PC-9 (cell line): ENCODE results near the gene INAFM2. TPM values are rescaled to one million over a fixed set of nuclear protein-coding genes. Genes with fewer than 3 reads are reported as not detected.

Experiments
- BruUV-seq: library from RNA; stranded (reverse); fragments of 400-500 nt; replicated peaks from 2 replicates; lab custom pipeline; 2021; lab: Mats Ljungman, UMichigan
- CTCF ChIA-PET: fragments of 300-600 bp; sonication (Branson Sonifier 250); formaldehyde crosslinking; loops from one replicate; lab custom pipeline; 2022; ENCODE audit warnings: antibody characterized with exemption; lab: Charles Lee
- POLR2A ChIA-PET: fragments of 300-600 bp; sonication (Branson Sonifier 250); formaldehyde crosslinking; loops from one replicate; lab custom pipeline; 2022; ENCODE audit warnings: antibody characterized with exemption; ENCODE audit not compliant: unreplicated experiment; lab: Charles Lee
- DNase-seq, 2 experiments: peaks; one replicate each; pipeline versions ENCODE4 v3.0.0 to v3.0.0-alpha.2; 2015 to 2022; ENCODE audit warnings: mixed read lengths in 1 of 2
- H2AFZ ChIP-seq: fragments of 200-600 bp; sonication (generic); 2 replicates; pipeline ENCODE4 v1.8.1; 2017; ENCODE audit warnings: antibody characterized with exemption
- H3F3A ChIP-seq: fragments of 200-600 bp; sonication (generic); 2 replicates; pipeline ENCODE4 v1.8.1; 2017; ENCODE audit warnings: antibody characterized with exemption, mild to moderate bottlenecking, low read depth; ENCODE audit not compliant: insufficient read depth
- H3K27ac ChIP-seq: fragments of 200-600 bp; sonication (generic); 2 replicates; pipeline ENCODE4 v1.6.1; 2016; ENCODE audit warnings: mixed run types
- H3K27me3 ChIP-seq: fragments of 200-600 bp; sonication (generic); 2 replicates; pipeline ENCODE4 v1.6.1; 2016; ENCODE audit warnings: low read depth, mixed run types; ENCODE audit not compliant: insufficient read depth
- H3K36me3 ChIP-seq: fragments of 200-600 bp; sonication (generic); 2 replicates; pipeline ENCODE4 v1.6.1; 2016; ENCODE audit warnings: low read depth, mixed run types
- H3K4me1 ChIP-seq: fragments of 200-600 bp; sonication (generic); replicated peaks from 2 replicates; pipeline ENCODE4 v1.6.1; 2016; ENCODE audit warnings: mixed run types; ENCODE audit not compliant: insufficient read depth
- H3K4me2 ChIP-seq: fragments of 200-600 bp; sonication (generic); 2 replicates; pipeline ENCODE4 v1.6.1; 2017; ENCODE audit warnings: mixed run types
- H3K4me3 ChIP-seq: fragments of 200-600 bp; sonication (generic); 2 replicates; pipeline ENCODE4 v1.6.1; 2016; ENCODE audit warnings: mixed run types
- H3K79me2 ChIP-seq: fragments of 200-600 bp; sonication (generic); 2 replicates; pipeline ENCODE4 v1.6.1; 2017; ENCODE audit warnings: low read depth, mixed run types
- H3K9me2 ChIP-seq: fragments of 200-600 bp; sonication (generic); 2 replicates; pipeline ENCODE4 v1.8.1; 2017; ENCODE audit warnings: mild to moderate bottlenecking; ENCODE audit not compliant: insufficient read depth
- H3K9me3 ChIP-seq: fragments of 200-600 bp; sonication (generic); 2 replicates; pipeline ENCODE4 v1.8.1; 2016; ENCODE audit warnings: low read depth; ENCODE audit not compliant: insufficient read depth
- H4K20me1 ChIP-seq: fragments of 200-600 bp; sonication (generic); 2 replicates; pipeline ENCODE4 v1.8.1; 2017; ENCODE audit not compliant: insufficient read depth
- EZH2 ChIP-seq: fragments of 200-600 bp; sonication (generic); IDR thresholded peaks from 2 replicates; pipeline ENCODE4 v1.8.0; 2017; ENCODE audit warnings: antibody characterized with exemption, low read depth
- intact Hi-C: fragments of 100-400 bp; cut with micrococcal nuclease; formaldehyde crosslinking; loops from one replicate; pipeline ENCODE4 v1.10.0; 2022; ENCODE audit not compliant: unreplicated experiment
- total RNA-seq: library from RNA; stranded (reverse); gene quantifications from 2 replicates; pipeline ENCODE4 v1.2.3, GENCODE V29; 2021
- TF ChIP-seq, protein P1 (sequence below): fragments of 200-600 bp; sonication (generic); conservative IDR thresholded peaks from 2 replicates; pipeline ENCODE4 v1.6.1; 2017; ENCODE audit warnings: mixed run types, antibody characterized with exemption, mild to moderate bottlenecking, moderate library complexity

Gene INAFM2
- total RNA-seq, 1 experiment from 2014 or later = 2.4 TPM

DNA sequence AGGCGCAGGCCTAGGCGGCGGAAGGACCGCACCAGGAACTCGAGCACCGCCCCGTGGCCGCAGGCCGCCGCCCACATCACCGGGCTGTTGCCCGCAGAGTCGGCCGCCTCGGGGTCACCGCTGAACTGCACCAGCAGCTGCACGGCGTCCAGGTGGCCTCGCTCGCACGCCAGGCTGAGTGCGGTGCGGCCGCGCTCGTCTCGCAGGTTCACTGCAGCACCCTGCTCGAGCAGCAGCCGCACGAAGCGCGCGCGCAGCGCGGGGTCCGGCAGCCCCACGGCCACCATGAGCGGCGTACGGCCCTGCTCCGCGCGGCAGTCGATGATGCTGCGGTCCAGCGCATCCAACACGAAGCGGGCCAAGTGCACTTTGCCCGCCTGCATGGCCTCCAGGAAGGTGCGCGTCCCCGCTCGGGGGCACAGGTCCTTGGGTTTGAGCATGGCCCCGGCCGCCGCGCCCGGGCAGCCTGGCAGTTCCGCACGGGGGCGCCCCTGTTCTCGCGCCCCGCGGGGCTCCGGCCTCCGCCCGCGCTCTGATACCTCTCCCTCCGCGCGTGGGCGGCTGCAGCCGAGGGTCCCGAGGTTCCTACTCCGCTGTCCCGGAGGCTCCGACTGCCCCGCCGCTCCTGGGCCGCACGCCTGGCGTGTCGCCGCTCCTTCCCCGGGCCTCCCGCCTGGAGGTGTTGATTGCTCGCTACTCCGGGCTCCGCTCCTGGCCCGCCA, 41.2 kb upstream of the INAFM2 start:
- DNase-seq = peak in 1 of 2 experiments; percentile 54
- H3F3A ChIP-seq = no peaks in the 10 kb centered on the region
- no peaks in the 10 kb centered on the region for H3K79me2 ChIP-seq
- peak overlapping the region; percentile 86 for H3K4me2 ChIP-seq
- no peaks in the 10 kb centered on the region for H3K9me3 ChIP-seq
- H3K27ac ChIP-seq = no peak overlapping the region
- no TSS peak for BruUV-seq
- ChIA-PET POLR2A (no interaction called here), CTCF (no interaction called here)
- H2AFZ ChIP-seq = peak overlapping the region; percentile 77
- no peaks in the 10 kb centered on the region for H4K20me1 ChIP-seq
- no peaks in the 10 kb centered on the region for H3K27me3 ChIP-seq
- no peaks in the 10 kb centered on the region for H3K4me1 ChIP-seq
- H3K36me3 ChIP-seq = no peaks in the 10 kb centered on the region
- intact Hi-C loops = loop anchor here (5.0 kb wide), 1 partner anchor 40 kb away; the partner anchor contains the start of gene INAFM2
- H3K4me3 ChIP-seq = peak overlapping the region; percentile 62
- TF ChIP-seq, protein P1, sequence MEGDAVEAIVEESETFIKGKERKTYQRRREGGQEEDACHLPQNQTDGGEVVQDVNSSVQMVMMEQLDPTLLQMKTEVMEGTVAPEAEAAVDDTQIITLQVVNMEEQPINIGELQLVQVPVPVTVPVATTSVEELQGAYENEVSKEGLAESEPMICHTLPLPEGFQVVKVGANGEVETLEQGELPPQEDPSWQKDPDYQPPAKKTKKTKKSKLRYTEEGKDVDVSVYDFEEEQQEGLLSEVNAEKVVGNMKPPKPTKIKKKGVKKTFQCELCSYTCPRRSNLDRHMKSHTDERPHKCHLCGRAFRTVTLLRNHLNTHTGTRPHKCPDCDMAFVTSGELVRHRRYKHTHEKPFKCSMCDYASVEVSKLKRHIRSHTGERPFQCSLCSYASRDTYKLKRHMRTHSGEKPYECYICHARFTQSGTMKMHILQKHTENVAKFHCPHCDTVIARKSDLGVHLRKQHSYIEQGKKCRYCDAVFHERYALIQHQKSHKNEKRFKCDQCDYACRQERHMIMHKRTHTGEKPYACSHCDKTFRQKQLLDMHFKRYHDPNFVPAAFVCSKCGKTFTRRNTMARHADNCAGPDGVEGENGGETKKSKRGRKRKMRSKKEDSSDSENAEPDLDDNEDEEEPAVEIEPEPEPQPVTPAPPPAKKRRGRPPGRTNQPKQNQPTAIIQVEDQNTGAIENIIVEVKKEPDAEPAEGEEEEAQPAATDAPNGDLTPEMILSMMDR = no peak; the same call in 1 of the 2 replicates
- TF ChIP-seq EZH2 = no peak
- no peaks in the 10 kb centered on the region for H3K9me2 ChIP-seq

DNA sequence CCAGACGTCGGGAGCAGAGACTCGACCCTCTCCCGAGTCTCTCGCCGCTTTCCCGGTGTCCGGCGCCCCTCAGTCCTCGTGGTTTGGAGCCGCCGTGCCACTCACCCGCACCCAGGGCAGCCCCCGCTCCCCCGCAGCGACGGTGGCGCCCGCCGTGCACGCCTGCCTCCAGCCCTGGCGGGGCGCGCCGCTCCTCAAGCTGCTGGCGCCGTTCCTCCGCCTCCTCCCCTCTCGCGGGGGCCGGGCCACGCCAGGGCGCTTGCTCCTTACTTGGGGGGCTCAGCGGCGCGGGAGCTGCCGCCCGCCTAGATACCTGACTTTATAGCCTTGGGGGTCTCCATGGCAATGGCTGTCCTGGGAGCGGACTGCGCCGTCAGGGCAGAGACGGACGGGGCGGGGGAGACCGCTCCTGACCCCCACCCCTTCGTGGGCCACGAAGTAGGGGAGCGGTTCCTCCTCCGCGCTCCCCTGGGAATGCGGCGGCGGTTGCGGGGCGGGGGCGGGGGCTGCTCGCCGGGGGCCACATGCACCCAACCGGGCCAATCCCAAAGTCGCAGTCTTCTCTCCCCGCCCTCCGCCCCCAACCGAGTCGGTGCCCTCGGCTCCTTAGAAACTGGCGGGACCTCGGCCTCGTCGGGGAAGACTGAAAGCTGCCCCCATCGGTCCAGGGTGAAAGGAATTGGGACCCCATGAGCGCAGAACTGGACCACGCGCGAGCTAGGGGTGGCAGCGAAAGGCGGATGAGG, 40.5 kb upstream of the INAFM2 start, which contains the start of gene ANKRD63:
Gene ANKRD63, minus strand, starts transcription at position 196 of the 746 bp plus-strand sequence. CDS start 478 bp downstream, outside the sequence.
- no TSS peak for BruUV-seq
- Histone ChIP-seq H3K9me3 (no peaks in the 10 kb centered on the region), H3K36me3 (no peaks in the 10 kb centered on the region), H3K27me3 (no peaks in the 10 kb centered on the region), H3F3A (no peaks in the 10 kb centered on the region), H3K27ac (no peak within 1 kb of the TSS), H2AFZ (peak within 1 kb of the TSS; percentile 77), H3K4me2 (peak within 1 kb of the TSS; percentile 86), H3K4me1 (no peaks in the 10 kb centered on the region), H3K79me2 (no peaks in the 10 kb centered on the region), H4K20me1 (no peaks in the 10 kb centered on the region), H3K9me2 (no peaks in the 10 kb centered on the region), H3K4me3 (peak within 1 kb of the TSS; percentile 62)
- intact Hi-C loops = loop anchor here (5.0 kb wide), 1 partner anchor 39 kb away; the partner anchor contains the start of gene INAFM2
- CTCF ChIA-PET = interaction anchor here (0.7 kb wide), 1 partner anchor 86 kb away, joined by 14 read pairs; no protein-coding TSS in a partner anchor
- no peak for DNase-seq
- POLR2A ChIA-PET = no interaction called here
- TF ChIP-seq EZH2 = no peak
- TF ChIP-seq, protein P1 = no peak

- Histone ChIP-seq H3K4me3 (no peak overlapping the region), H3K4me2 (no peak overlapping the region), H3F3A (no peaks in the 10 kb centered on the region), H3K27me3 (no peaks in the 10 kb centered on the region), H4K20me1 (no peaks in the 10 kb centered on the region), H3K79me2 (no peaks in the 10 kb centered on the region), H3K36me3 (no peaks in the 10 kb centered on the region), H3K9me3 (no peaks in the 10 kb centered on the region), H3K9me2 (no peaks in the 10 kb centered on the region), H3K4me1 (no peaks in the 10 kb centered on the region), H2AFZ (no peak overlapping the region), H3K27ac (no peak overlapping the region)
- intact Hi-C loops = loop anchor here (5.0 kb wide), 1 partner anchor 39 kb away; the partner anchor contains the start of gene INAFM2
- no peak for TF ChIP-seq EZH2
- TF ChIP-seq, protein P1 = no peak
- DNase-seq = no peak
- ChIA-PET POLR2A (no interaction called here), CTCF (interaction anchor here (0.7 kb wide), 2 partner anchors 23 to 85 kb away, joined by 3 to 14 read pairs; no protein-coding TSS in a partner anchor)
- BruUV-seq = no TSS peak
Observed at GRCh38 chr15:40283615-40284300, 39.7 kb upstream of the INAFM2 start.
